GM18873 (cell line): ENCODE results near the gene TBC1D1.

Source experiments
- ATAC-seq: cut with Tn5 transposase; IDR thresholded peaks from one replicate; pipeline ENCODE4 v1.9.1; 2021; ENCODE audit warnings: mild to moderate bottlenecking, moderate library complexity, moderate number of reproducible peaks; ENCODE audit not compliant: unreplicated experiment, low FRiP score

The TBC1D1 gene

GRCh38 chr4:38091636-38092035 is 200.8 kb downstream of the TBC1D1 start:
- ATAC-seq = no peak

- ATAC-seq = no peak
Measured at GRCh38 chr4:38092701-38093100, 201.8 kb downstream of the TBC1D1 start.

GRCh38 chr4:38094419-38094818 is 203.5 kb downstream of the TBC1D1 start:
- ATAC-seq = no peak

- no peak for ATAC-seq
Measured at GRCh38 chr4:38095691-38096090, 204.8 kb downstream of the TBC1D1 start.

GRCh38 chr4:38097818-38098217 is 206.9 kb downstream of the TBC1D1 start:
- no peak for ATAC-seq

GRCh38 chr4:38099020-38099600 is 208.2 kb downstream of the TBC1D1 start:
- no peak for ATAC-seq

- no peak for ATAC-seq
Measured at GRCh38 chr4:38099908-38100407, 209.1 kb downstream of the TBC1D1 start.

- no peak for ATAC-seq
Measured at GRCh38 chr4:38100474-38101255, 209.8 kb downstream of the TBC1D1 start.

GRCh38 chr4:38101563-38101962 is 210.7 kb downstream of the TBC1D1 start:
- no peak for ATAC-seq

GRCh38 chr4:38102957-38103588 is 212.2 kb downstream of the TBC1D1 start:
- no peak for ATAC-seq

- peak; percentile 94 for ATAC-seq
Measured at GRCh38 chr4:38105475-38106220, 214.8 kb downstream of the TBC1D1 start.

- ATAC-seq = no peak
Measured at GRCh38 chr4:38106311-38106710, 215.4 kb downstream of the TBC1D1 start.

GRCh38 chr4:38106886-38107514 is 216.1 kb downstream of the TBC1D1 start:
- no peak for ATAC-seq

- no peak for ATAC-seq
Measured at GRCh38 chr4:38107818-38108217, 216.9 kb downstream of the TBC1D1 start.

GRCh38 chr4:38109370-38109769 is 218.5 kb downstream of the TBC1D1 start:
- no peak for ATAC-seq

GRCh38 chr4:38109896-38110295 is 219.0 kb downstream of the TBC1D1 start:
- no peak for ATAC-seq

GRCh38 chr4:38111024-38111423 is 220.1 kb downstream of the TBC1D1 start:
- no peak for ATAC-seq

- no peak for ATAC-seq
Measured at GRCh38 chr4:38111717-38112116, 220.8 kb downstream of the TBC1D1 start.

- no peak for ATAC-seq
Measured at GRCh38 chr4:38113132-38113531, 222.2 kb downstream of the TBC1D1 start.

GRCh38 chr4:38113551-38113950 is 222.7 kb downstream of the TBC1D1 start:
- no peak for ATAC-seq
